IPS DF 4.7 (cell line): ENCODE results near the gene RASGEF1C.

Source experiments
- DNase-seq: peaks from one replicate; pipeline ENCODE4 v3.0.0-alpha.2; 2013; ENCODE audit warnings: low spot score; ENCODE audit errors: extremely low read depth

The RASGEF1C gene

GRCh38 chr5:180209137-180209581, at the start of gene RASGEF1C:
Gene RASGEF1C, minus strand, starts transcription at chr5:180209211. Its CDS starts 71,159 bp downstream, at chr5:180138052.
- no peak for DNase-seq

GRCh38 chr5:180253036-180253824, 44.2 kb upstream of the RASGEF1C start:
- DNase-seq: no peak

GRCh38 chr5:180251887-180252286, 42.9 kb upstream of the RASGEF1C start:
- DNase-seq: no peak

GRCh38 chr5:180251141-180251540, 42.1 kb upstream of the RASGEF1C start:
- no peak for DNase-seq

DNA sequence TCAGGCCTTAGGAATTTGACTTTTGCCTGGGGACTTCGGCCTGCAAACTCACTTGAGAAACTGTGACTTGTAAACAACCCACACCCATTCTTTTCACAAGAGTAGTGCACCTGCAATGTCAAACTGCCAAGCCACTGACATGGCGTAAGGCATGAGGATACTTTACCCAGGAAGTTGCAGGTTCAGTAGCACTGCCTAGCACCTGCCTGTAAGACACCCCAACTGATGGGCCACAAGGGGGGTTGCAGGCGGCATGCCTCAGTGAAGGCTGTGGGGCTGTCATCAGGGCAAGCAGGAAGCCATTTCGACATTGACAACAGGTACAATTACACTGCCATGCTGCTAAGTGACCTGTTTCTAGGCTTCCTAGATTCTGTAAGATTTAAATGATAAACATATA, 41.3 kb upstream of the RASGEF1C start:
- no peak for DNase-seq

- no peak for DNase-seq
Observed at GRCh38 chr5:180241600-180241999, 32.6 kb upstream of the RASGEF1C start.

GRCh38 chr5:180238631-180239030, 29.6 kb upstream of the RASGEF1C start:
- no peak for DNase-seq

DNA sequence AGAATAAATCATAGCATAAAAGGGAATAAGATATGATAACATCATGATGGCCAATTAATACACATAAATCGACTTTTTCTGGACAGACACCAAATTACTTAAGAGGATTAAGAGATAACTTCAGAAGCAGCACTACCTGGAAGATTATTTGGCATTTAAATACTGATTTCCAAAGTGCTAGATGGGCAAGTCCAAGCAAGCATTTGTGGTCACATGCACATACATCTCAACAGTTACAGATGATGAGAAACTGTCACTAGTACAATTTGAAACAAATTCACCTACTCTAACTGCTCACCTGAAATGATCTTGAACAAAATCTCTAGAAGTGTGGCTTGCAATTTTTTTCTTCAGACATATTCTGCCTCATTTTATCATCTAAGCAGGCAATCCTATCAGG, 26.8 kb upstream of the RASGEF1C start:
- DNase-seq: no peak

DNA sequence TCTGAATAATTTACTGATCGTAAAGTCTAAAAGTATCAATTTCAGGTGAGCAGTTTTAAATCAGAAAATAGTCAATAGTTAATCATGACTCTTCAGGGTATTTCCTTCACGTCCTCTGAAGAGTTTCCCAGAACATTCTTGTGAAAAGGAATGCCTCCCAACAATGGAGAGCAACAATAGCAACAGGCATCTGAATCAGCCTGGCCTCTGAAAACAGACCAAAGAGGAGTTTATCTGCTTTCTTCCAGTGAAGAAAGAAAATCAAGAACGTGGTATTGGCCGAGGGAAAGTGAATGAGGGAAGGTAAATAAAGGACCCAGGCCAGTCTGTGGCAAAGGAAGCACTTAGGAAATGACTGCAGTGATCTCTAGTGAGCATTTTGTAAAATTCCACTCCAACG, 26.1 kb upstream of the RASGEF1C start:
- DNase-seq: no peak

DNA sequence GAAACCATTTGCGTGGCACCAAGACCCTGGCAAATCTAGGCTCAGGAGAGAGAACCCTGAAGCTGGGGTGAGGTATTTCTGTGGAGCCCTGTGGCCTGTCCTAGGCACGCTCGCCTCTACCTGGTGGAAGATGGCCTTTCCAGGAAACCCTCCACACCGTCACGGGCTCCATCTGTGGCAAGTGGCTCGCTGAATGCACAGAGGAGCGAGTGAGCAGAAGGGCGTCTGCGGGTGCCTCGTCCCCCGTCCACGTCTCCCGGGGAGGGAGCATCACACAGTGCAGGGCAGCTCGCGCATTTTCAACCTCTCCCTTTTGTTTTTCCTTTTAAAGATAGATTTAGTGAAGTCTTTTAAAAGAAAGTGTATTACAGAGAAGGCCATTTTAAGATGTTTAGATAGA, 25.3 kb upstream of the RASGEF1C start:
- no peak for DNase-seq

GRCh38 chr5:180233729-180234128, 24.7 kb upstream of the RASGEF1C start:
- DNase-seq: no peak

DNA sequence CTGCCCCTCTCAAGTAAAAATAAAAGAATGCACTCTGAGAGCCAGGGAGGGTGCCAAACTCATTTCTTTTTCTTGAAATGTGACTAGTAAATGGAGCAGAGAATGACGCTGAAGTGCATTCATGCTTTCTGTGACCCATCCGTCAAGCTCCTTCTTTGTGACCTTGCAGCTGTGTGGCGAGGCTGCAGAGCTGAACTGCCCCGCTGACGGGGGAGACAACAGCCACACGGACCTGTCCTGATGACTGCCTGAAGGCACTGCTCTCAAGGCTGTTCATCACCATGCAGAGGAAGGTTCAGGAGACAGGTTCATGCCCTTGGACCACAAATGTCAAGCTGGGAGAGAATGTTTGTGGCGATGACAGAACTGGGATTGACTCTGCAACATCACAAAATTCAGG, 21.0 kb upstream of the RASGEF1C start:
- no peak for DNase-seq

DNA sequence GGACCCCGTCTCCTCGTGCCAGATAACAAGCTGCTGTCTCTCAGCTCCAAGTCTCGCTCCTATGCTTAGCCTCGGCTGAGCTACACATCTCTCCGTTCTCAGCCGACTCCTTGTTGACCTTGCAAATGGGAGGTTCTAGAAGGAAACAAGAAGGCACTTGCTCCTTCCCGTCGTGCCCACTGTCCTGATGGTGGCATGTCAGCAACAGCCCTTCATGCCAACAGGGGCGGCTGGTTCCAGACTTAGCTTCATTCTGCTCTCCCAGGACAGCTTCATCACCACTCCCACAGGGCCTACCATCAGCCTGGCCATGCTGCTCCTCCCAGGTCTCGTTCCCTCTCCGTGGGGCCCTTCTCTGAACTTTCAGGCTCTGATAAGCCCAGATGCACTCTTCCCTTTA, 13.0 kb upstream of the RASGEF1C start:
- DNase-seq: no peak

- no peak for DNase-seq
Observed at GRCh38 chr5:180217797-180218196, 8.8 kb upstream of the RASGEF1C start.

GRCh38 chr5:180216646-180217171, 7.7 kb upstream of the RASGEF1C start:
- no peak for DNase-seq

- no peak for DNase-seq
Observed at GRCh38 chr5:180215783-180216630, 7.0 kb upstream of the RASGEF1C start.

DNA sequence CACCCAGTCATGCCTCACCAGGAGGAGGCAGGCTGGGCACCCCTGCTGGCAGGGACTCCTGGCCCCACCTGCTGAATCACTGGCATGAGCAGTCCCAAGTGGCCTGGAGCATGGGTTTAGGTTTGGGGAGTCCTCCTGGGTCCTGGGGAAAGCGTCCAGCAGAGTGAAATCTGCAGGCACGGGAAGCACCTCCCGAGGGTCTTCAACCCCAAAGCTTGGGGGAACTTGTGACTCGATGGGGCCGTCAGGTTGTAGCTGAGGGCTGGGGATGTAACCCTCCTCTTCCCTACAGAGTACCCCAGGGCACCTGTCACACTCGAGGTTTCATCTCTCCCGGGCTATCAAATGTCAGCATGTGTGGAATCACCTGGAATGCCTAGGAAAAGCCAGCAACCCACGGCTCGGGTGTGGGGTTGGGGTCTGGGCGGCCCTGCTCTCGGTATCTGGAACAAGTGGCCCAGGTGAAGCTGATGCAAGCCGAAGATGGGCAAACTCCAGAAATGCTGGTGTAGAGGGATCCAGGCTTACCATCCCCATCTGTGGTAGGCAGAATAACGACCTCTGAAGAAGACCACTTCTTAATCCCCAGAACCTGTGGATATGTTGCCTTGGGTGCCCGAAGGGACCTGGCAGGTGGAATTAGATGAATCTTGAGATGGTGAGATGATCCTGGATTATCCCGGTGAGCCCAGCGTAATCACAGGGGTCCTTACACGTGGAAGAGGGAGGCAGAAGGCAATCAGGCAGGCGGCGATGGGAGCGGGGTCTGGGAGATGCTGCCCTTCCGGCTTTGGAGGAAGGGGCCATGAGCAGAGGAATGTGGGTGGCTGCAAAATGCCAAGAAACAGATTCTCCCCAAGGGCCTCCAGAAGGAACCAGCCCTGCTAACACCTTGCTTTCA, 6.1 kb upstream of the RASGEF1C start:
- no peak for DNase-seq

GRCh38 chr5:180213657-180214207, 4.7 kb upstream of the RASGEF1C start:
- DNase-seq: no peak

GRCh38 chr5:180213256-180213600, 4.2 kb upstream of the RASGEF1C start:
- no peak for DNase-seq

DNA sequence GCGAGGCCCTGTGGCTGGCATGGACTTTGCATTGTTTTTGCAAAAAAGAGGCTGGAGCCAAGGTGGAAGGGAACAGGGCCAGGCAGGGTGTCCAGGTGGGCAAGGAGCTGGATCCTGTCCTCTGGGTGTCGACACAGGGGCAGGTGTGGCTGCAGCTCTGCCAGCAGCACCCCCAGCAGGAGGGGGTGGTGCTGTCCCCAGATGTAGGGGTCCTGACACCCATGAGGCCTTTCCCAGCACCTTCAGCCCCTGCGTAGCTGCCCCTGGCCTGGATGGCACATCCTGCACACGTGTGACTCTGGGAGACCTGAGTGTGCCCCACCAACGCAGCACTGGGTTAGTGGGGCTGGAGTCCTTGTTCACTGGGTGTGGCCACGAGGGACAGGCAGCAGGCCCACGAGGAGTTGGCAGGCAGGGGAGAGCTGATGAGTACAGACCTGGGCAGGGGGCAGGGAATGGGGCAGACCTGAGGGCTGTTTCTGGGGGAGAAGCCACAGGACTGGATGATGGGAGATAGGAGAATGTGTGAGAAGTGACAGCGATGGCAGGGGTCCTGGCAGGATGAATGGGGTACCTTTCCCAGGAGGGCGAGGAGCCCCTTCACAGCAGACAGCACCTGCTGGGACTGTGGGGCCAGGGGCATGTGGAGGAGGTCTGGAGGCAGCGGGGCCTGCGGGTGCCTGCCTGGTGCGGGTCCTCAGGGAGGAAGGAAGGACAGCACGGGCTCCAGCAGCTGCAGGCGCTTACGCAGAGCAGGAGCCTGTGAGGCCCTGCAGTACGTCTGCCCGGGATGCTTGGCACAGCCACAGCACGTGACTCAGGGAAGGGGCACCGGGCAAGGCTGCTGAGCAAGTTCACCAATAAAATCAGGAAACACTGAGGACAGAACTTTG, 3.6 kb upstream of the RASGEF1C start:
- no peak for DNase-seq
